Posterior cingulate gyrus (tissue), 11 donors: Measurements from ENCODE around the gene BCL11B.

Source experiments
- DNase-seq, 10 donors: peaks; one replicate each; pipeline versions ENCODE4 v3.0.0 to v3.0.0-alpha.2; 2020 to 2021; ENCODE audit warnings: mixed read lengths in 3 of 10
- intact Hi-C: fragments of 100-400 bp; cut with DNase I; formaldehyde crosslinking; loops from one replicate; pipeline ENCODE4 v1.15.1; 2023

Gene BCL11B

GRCh38 chr14:99270458-99271220 lies 1.4 kb downstream of the BCL11B start:
- DNase-seq = peak in 1 of 10 donors; percentile 84
- intact Hi-C loops = loop anchor here (10.0 kb wide), 1 partner anchor 144 kb away; no protein-coding TSS in a partner anchor

- DNase-seq = peak in 2 of 10 donors; percentile 78 to 79
- intact Hi-C loops = loop anchor here (5.0 kb wide), 2 partner anchors 1132 to 1292 kb away; no protein-coding TSS in a partner anchor
These were observed 2.9 kb downstream of the BCL11B start for GRCh38 chr14:99268810-99269707.

- intact Hi-C loops = loop anchor here (5.0 kb wide), 2 partner anchors 1131 to 1291 kb away; no protein-coding TSS in a partner anchor
- peak in 2 of 10 donors; percentile 34 to 68 for DNase-seq
These were observed 3.9 kb downstream of the BCL11B start for GRCh38 chr14:99267837-99268781.

GRCh38 chr14:99267381-99267780 lies 4.6 kb downstream of the BCL11B start:
- intact Hi-C loops = loop anchor here (5.0 kb wide), 2 partner anchors 1130 to 1290 kb away; no protein-coding TSS in a partner anchor
- DNase-seq = no peak

- intact Hi-C loops = loop anchor here (5.0 kb wide), 2 partner anchors 1129 to 1289 kb away; no protein-coding TSS in a partner anchor
- peak; percentile 69 to 97 (median 84) for DNase-seq
These were observed 5.5 kb downstream of the BCL11B start for GRCh38 chr14:99266181-99267178.

GRCh38 chr14:99265571-99265970 lies 6.4 kb downstream of the BCL11B start:
- intact Hi-C loops = loop anchor here (5.0 kb wide), 2 partner anchors 1128 to 1288 kb away; no protein-coding TSS in a partner anchor
- peak in 2 of 10 donors; percentile 5 to 13 for DNase-seq

- peak in 1 of 10 donors; percentile 50 for DNase-seq
- intact Hi-C loops = loop anchor here (5.0 kb wide), 2 partner anchors 1128 to 1288 kb away; no protein-coding TSS in a partner anchor
These were observed 7.1 kb downstream of the BCL11B start for GRCh38 chr14:99264691-99265450.

GRCh38 chr14:99263564-99264330 lies 8.2 kb downstream of the BCL11B start:
- DNase-seq = peak in 2 of 10 donors; percentile 1 to 31
- intact Hi-C loops = no loop called here

- DNase-seq = peak in 2 of 10 donors; percentile 40 to 77
- intact Hi-C loops = no loop called here
These were observed 9.0 kb downstream of the BCL11B start for GRCh38 chr14:99262977-99263448.

- intact Hi-C loops = no loop called here
- peak in 2 of 10 donors; percentile 75 to 82 for DNase-seq
These were observed 9.8 kb downstream of the BCL11B start for GRCh38 chr14:99261912-99262787.

- intact Hi-C loops = no loop called here
These were observed 11.1 kb downstream of the BCL11B start for GRCh38 chr14:99260587-99261551.

GRCh38 chr14:99260116-99260515 lies 11.9 kb downstream of the BCL11B start:
- DNase-seq = peak in 2 of 10 donors; percentile 31 to 41
- intact Hi-C loops = no loop called here

More at GRCh38 chr14:99260587-99261551, 11.1 kb downstream of the BCL11B start:
- peak in 2 of 10 donors; percentile 62 to 67 for DNase-seq

GRCh38 chr14:99258876-99259726 lies 12.9 kb downstream of the BCL11B start:
- intact Hi-C loops = no loop called here
- DNase-seq = peak in 2 of 10 donors; percentile 1 to 6
